Subcutaneous adipose tissue (tissue), 4 donors: ENCODE measurements around the gene ADGRG4. TPM values are rescaled to one million over a fixed set of nuclear protein-coding genes. Genes with fewer than 3 reads are reported as not detected.

ENCODE experiments used
- total RNA-seq, 4 donors: library from RNA; depleted of rRNA; stranded (reverse); fragments of >200 nt; gene quantifications; one replicate each; pipeline ENCODE4 v1.1.0, GENCODE V29; 2016
- TF ChIP-seq, protein P1 (sequence below): fragments of 450-650 bp; IDR thresholded peaks from one replicate; pipeline ENCODE4 v1.5.1; 2016; ENCODE audit warnings: low read depth, mild to moderate bottlenecking, control low read depth, antibody characterized with exemption, moderate library complexity

Gene ADGRG4
- total RNA-seq, 4 donors from 2014 or later, result under 0.01 to 0.33 (median 0.08) TPM

- TF ChIP-seq, protein P1, sequence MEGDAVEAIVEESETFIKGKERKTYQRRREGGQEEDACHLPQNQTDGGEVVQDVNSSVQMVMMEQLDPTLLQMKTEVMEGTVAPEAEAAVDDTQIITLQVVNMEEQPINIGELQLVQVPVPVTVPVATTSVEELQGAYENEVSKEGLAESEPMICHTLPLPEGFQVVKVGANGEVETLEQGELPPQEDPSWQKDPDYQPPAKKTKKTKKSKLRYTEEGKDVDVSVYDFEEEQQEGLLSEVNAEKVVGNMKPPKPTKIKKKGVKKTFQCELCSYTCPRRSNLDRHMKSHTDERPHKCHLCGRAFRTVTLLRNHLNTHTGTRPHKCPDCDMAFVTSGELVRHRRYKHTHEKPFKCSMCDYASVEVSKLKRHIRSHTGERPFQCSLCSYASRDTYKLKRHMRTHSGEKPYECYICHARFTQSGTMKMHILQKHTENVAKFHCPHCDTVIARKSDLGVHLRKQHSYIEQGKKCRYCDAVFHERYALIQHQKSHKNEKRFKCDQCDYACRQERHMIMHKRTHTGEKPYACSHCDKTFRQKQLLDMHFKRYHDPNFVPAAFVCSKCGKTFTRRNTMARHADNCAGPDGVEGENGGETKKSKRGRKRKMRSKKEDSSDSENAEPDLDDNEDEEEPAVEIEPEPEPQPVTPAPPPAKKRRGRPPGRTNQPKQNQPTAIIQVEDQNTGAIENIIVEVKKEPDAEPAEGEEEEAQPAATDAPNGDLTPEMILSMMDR, result no peak
Observed at GRCh38 chrX:136260776-136261175, 40.0 kb upstream of the ADGRG4 start.

DNA sequence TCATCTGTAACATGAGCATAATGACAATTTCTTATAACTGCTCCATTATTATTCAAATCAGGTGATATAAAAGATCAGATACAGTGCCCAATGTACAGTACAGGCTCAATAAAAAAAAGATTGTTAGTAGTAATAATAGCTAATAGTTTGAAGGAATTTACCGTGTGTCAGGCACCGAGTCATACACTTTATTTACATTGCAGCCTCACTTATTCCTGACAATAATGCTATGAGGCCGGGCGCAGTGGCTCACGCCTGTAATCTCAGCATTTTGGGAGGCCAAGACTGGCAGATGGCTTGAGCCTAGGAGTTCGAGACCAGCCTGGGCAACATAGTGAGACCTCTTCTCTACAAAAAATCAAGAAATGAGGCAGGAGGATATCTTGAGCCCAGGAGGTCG is 39.4 kb upstream of the ADGRG4 start:
- TF ChIP-seq, protein P1, result no peak

DNA sequence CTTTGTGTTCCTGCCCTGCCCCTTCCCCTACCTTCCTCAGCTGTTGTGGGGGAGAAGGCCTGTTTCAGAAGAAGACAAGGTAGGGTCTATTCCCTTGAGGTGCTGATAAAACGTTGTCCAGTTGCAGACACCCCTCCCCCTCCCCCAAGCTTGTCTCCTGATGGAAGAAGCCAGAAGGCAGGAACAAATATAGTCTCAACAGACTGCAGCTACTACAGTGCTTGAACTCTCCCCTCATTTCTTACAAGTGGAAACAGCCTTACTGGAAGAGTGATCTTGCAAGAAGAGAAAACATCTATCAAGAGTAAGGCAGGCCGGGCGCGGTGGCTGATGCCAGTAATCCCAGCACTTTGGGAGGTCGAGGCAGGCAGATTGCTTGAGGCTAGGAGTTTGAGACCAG is 38.5 kb upstream of the ADGRG4 start:
- TF ChIP-seq, protein P1, result no peak

- TF ChIP-seq, protein P1, result no peak
Observed at GRCh38 chrX:136262812-136263315, 37.9 kb upstream of the ADGRG4 start.

- TF ChIP-seq, protein P1, result no peak
Observed at GRCh38 chrX:136266828-136267227, 33.9 kb upstream of the ADGRG4 start.

DNA sequence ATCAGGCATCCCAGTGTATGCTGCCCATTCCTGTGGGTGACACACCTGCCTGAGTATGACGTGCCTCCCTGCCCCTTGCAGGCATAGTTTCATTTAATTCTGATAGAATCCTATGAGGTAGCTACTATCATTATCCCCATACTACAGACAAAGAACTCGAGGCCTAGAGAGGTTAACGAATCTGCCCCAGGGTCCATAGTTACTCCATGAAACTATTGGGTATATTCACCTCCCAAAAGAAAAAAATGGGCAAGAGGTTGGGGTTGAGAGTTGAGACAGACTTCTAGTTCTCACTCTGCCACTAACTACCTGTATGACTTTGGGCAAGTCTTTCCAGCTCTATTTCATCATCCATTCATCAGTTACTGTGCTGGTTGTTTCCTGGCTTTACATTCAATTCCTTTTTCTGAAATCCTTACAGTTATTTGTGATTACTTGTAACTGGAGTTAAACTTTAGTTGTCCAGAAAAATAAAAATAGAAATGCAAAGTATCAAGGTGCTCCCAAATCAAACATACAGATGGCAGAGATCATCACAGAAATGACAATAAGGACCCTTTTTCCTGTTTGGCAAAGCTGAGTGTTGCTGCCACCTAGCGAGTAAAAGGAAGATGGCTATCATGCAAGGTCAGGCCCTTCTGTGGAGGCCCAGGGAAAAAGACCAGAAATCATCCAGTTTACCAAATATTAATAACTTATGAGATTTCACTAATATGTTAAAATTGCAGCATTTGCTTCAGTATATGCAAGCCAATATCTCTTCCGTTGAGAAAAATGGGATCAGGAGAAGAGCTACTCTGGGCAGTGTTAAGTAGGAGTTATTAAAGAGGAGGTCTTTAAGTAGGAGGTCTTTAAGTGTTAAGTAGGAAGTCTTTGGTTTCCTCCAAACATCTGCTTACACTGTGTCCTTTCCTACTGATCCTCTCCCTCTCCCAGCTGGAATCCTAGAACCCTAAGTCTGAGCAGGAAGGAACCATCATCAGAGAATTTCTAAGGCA is 32.4 kb upstream of the ADGRG4 start:
- TF ChIP-seq, protein P1, result no peak

DNA sequence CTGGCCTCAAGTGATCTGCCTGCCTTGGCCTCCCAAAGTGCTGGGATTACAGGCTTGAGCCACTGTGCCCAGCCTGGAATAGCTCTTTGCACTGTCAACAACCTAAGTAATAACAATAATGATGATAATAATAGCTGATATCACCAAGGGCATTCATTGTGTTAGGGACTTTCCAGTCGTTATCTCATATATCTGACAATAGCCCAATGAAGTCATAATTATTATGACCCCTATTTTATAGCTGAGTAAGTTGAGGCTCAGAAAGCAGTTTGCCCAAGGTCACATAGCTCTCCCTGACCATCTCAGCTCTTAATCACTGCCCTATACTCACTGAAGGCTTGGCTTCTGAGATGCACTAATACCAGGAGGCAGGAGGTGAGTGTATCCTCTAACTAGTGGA is 30.8 kb upstream of the ADGRG4 start:
- TF ChIP-seq, protein P1, result no peak
